Effector CD8-positive, alpha-beta T cell (primary cell): Measurements from ENCODE around the gene NLRP13.

Experiments
- DNase-seq: peaks from one replicate; lab custom pipeline; 2025; lab: John Stamatoyannopoulos, UW

Gene NLRP13

GRCh38 chr19:55901369-55902079, 30.6 kb downstream of the NLRP13 start:
- DNase-seq: no peak

GRCh38 chr19:55898911-55899310, 33.2 kb downstream of the NLRP13 start:
- no peak for DNase-seq

- DNase-seq: no peak
Observed at GRCh38 chr19:55882626-55883025, 49.5 kb downstream of the NLRP13 start.

GRCh38 chr19:55877211-55877610, 54.9 kb downstream of the NLRP13 start:
- no peak for DNase-seq

- DNase-seq: no peak
Observed at GRCh38 chr19:55870736-55871135, 61.4 kb downstream of the NLRP13 start.

- DNase-seq: no peak
Observed at GRCh38 chr19:55867101-55867500, 65.0 kb downstream of the NLRP13 start.

GRCh38 chr19:55866521-55866920, 65.6 kb downstream of the NLRP13 start:
- no peak for DNase-seq

GRCh38 chr19:55858969-55859368, 73.2 kb downstream of the NLRP13 start:
- DNase-seq: no peak

- DNase-seq: no peak
Observed at GRCh38 chr19:55858401-55858800, 73.7 kb downstream of the NLRP13 start.

GRCh38 chr19:55857974-55858373, 74.2 kb downstream of the NLRP13 start:
- DNase-seq: no peak

- no peak for DNase-seq
Observed at GRCh38 chr19:55857149-55857548, 75.0 kb downstream of the NLRP13 start.

- DNase-seq: no peak
Observed at GRCh38 chr19:55855160-55855559, 77.0 kb downstream of the NLRP13 start.
